Fibroblast of lung (primary cell): ENCODE data around the gene ESR2.

Source experiments
- EZH2 ChIP-seq: IDR thresholded peaks from 2 replicates; pipeline ENCODE4 v1.5.1; 2012; ENCODE audit warnings: low read length, control low read depth, mild to moderate bottlenecking; ENCODE audit errors: missing control alignments
- TF ChIP-seq, protein P1 (sequence below), 2 donors: IDR thresholded peaks in 1 of 2; conservative IDR thresholded peaks in 1 of 2; 1 replicate in 1 of 2; 2 replicates in 1 of 2; pipeline ENCODE4 v1.5.1; 2011 to 2012; ENCODE audit warnings: low read length in 2 of 2, control low read depth in 1 of 2, inconsistent platforms in 1 of 2, low read depth in 1 of 2, mild to moderate bottlenecking in 1 of 2

- TF ChIP-seq, protein P1, sequence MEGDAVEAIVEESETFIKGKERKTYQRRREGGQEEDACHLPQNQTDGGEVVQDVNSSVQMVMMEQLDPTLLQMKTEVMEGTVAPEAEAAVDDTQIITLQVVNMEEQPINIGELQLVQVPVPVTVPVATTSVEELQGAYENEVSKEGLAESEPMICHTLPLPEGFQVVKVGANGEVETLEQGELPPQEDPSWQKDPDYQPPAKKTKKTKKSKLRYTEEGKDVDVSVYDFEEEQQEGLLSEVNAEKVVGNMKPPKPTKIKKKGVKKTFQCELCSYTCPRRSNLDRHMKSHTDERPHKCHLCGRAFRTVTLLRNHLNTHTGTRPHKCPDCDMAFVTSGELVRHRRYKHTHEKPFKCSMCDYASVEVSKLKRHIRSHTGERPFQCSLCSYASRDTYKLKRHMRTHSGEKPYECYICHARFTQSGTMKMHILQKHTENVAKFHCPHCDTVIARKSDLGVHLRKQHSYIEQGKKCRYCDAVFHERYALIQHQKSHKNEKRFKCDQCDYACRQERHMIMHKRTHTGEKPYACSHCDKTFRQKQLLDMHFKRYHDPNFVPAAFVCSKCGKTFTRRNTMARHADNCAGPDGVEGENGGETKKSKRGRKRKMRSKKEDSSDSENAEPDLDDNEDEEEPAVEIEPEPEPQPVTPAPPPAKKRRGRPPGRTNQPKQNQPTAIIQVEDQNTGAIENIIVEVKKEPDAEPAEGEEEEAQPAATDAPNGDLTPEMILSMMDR (conservative IDR thresholded peaks at IDR 0.05 in 1 of 2, IDR thresholded peaks at IDR 0.05 in 1 of 2; ENCODE audit: low read depth in 1 of 2, low read length in 2 of 2): no peak
- no peak for TF ChIP-seq EZH2
Observed at GRCh38 chr14:64088647-64088964, 205.6 kb downstream of the ESR2 start.
